Lower leg skin (tissue), 4 donors: ENCODE data around the gene GPC3. TPM values are rescaled to one million over a fixed set of nuclear protein-coding genes. Genes with fewer than 3 reads are reported as not detected.

Experiments
- DNase-seq, 2 donors: peaks; one replicate each; pipeline ENCODE4 v3.0.0-alpha.2; 2019; ENCODE audit warnings: low spot score in 2 of 2
- H3K4me3 ChIP-seq: fragments of 200-600 bp; sonication (generic); 2 replicates; pipeline ENCODE4 v1.5.1; 2017; ENCODE audit warnings: mild to moderate bottlenecking, low read depth; ENCODE audit not compliant: poor library complexity, severe bottlenecking
- POLR2A ChIP-seq, 2 donors: fragments of 450-650 bp; IDR thresholded peaks; one replicate each; pipeline ENCODE4 v1.6.1; 2016 to 2017; ENCODE audit warnings: antibody characterized with exemption in 2 of 2, mild to moderate bottlenecking in 1 of 2, moderate library complexity in 1 of 2
- WGBS, 2 donors: methylation state at CpG; one replicate each; pipeline ENCODE4 v1.1.5; 2018; 5-methylcytosine and 5-hydroxymethylcytosine counted together
- intact Hi-C: fragments of 100-400 bp; cut with DNase I; formaldehyde crosslinking; loops from one replicate; pipeline ENCODE4 v1.15.0; 2023; ENCODE audit warnings: low total_unique reads
- total RNA-seq, 4 donors: library from RNA; depleted of rRNA; stranded (reverse); fragments of >200 nt; gene quantifications; one replicate each; pipeline ENCODE4 v1.1.0, GENCODE V29; 2016
- TF ChIP-seq, protein P1 (sequence below), 3 donors: fragments of 450-650 bp; IDR thresholded peaks; one replicate each; pipeline ENCODE4 v1.5.1; 2016; ENCODE audit warnings: antibody characterized with exemption in 3 of 3, mild to moderate bottlenecking in 3 of 3, moderate library complexity in 2 of 3

The GPC3 gene
- total RNA-seq, 4 donors from 2014 or later, result 10.4 to 24.4 (median 14.7) TPM

- intact Hi-C loops, result no loop called here
Measured at GRCh38 chrX:133561251-133561650, 424.1 kb downstream of the GPC3 start.

DNA sequence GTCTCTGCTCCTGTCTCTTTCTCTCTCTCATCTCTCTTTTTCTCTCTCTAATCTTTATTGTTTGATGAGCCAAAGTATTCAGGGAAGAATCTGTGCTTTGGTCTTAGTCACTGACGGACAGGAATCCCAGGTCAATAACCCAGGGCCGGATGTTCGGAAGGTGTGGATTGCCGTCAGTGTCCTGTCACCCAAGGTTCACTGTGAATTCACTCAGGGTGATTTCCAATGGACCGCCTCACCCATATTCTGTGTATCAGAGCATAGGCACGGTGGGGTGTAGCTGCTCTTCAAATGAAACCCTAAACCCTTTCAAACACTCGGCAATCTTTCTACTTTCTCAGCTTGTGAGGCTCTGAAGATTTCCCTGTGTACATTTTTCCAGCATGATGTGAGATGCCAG lies 425.5 kb downstream of the GPC3 start:
- TF ChIP-seq, protein P1, sequence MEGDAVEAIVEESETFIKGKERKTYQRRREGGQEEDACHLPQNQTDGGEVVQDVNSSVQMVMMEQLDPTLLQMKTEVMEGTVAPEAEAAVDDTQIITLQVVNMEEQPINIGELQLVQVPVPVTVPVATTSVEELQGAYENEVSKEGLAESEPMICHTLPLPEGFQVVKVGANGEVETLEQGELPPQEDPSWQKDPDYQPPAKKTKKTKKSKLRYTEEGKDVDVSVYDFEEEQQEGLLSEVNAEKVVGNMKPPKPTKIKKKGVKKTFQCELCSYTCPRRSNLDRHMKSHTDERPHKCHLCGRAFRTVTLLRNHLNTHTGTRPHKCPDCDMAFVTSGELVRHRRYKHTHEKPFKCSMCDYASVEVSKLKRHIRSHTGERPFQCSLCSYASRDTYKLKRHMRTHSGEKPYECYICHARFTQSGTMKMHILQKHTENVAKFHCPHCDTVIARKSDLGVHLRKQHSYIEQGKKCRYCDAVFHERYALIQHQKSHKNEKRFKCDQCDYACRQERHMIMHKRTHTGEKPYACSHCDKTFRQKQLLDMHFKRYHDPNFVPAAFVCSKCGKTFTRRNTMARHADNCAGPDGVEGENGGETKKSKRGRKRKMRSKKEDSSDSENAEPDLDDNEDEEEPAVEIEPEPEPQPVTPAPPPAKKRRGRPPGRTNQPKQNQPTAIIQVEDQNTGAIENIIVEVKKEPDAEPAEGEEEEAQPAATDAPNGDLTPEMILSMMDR (IDR thresholded peaks at IDR 0.05), result no peak
- no peak for TF ChIP-seq POLR2A (IDR thresholded peaks at IDR 0.05)
- H3K4me3 ChIP-seq, result no peak overlapping the region
- intact Hi-C loops, result no loop called here
- DNase-seq, result no peak
- 85 to 86% methylated on average over 7 of the region's 7 CpGs for WGBS, 2 donors

More at GRCh38 chrX:133561251-133561650, 424.1 kb downstream of the GPC3 start:
- H3K4me3 ChIP-seq, result no peak overlapping the region
- DNase-seq, result no peak
- TF ChIP-seq, protein P1 (IDR thresholded peaks at IDR 0.05), result no peak

DNA sequence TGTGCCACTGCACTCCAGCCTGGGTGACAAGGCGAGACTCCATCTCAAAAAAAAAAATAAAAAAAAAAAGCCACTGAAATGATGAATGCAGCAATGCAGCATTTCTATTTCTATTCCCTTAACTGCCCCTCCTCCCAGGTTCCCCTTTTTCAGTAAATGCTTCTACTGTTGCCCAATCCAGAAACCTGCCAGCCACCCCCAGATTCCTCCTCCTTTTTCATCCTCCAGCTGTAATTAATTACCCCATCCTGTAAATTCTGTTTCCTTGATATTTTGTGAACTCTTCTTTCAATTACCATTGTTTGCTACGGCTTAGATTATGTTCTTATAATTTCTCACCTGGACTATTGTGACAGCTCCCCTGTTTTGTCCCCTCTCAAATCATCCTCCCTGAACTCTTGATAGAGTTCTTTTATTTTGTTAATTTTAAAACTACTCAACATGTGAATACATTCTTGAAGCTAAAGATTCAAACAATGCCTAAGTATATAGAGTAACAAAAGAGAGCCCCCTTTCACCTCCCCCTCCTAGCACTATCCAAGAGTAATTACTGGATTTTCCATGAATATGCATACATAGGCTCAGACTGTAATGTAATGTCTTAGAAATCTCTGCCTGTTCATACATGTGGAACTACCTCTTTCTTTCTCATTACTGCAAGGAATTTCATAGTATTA lies 429.5 kb downstream of the GPC3 start:
- H3K4me3 ChIP-seq, result no peak overlapping the region
- no peak for TF ChIP-seq POLR2A (IDR thresholded peaks at IDR 0.05)
- TF ChIP-seq, protein P1 (IDR thresholded peaks at IDR 0.05), result no peak
- 66 to 78% methylated on average over 2 of the region's 2 CpGs for WGBS, 2 donors
- intact Hi-C loops, result no loop called here
- DNase-seq, result no peak

GRCh38 chrX:133550665-133551485 lies 434.5 kb downstream of the GPC3 start:
- TF ChIP-seq, protein P1 (IDR thresholded peaks at IDR 0.05), result no peak
- no peak for TF ChIP-seq POLR2A (IDR thresholded peaks at IDR 0.05)
- H3K4me3 ChIP-seq, result no peak overlapping the region
- intact Hi-C loops, result no loop called here
- WGBS, 2 donors, result 36 to 55% methylated on average over 4 of the region's 4 CpGs
- no peak for DNase-seq

DNA sequence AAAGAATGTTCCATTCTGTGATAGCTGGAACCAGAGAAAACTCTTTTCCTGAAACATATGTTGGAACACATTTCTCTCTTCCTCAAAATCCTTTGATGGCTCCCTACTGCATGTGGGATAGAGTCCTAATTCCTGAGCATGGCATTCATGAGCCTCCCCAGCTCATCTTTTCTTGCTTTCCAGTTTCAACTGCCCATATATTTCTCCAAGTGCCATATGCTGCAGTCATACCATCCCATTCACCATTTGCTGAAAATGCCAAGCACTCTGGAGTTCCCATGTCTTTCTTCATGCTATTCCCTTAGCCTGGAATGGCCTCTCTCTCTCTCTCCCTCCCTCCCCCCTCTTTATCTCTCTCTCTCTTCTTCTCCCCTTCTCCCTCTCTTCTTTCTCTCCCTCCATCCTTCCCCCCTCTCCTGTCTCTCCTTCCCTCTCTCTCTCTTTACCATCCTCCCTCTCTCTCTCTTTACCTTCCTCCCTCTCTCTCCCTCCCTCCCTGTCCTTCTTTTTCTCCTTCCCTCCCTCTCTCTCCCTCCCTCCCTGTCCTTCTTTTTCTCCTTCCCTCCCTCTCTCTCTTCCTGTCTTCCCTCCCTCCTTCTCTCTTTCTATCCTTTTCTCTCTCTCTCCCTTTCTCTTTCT lies 436.0 kb downstream of the GPC3 start:
- no peak for DNase-seq
- no peak overlapping the region for H3K4me3 ChIP-seq
- TF ChIP-seq, protein P1 (IDR thresholded peaks at IDR 0.05), result no peak
- no peak for TF ChIP-seq POLR2A (IDR thresholded peaks at IDR 0.05)
- intact Hi-C loops, result no loop called here
